ENCODE results near the gene SYNE1.

The SYNE1 gene

DNA sequence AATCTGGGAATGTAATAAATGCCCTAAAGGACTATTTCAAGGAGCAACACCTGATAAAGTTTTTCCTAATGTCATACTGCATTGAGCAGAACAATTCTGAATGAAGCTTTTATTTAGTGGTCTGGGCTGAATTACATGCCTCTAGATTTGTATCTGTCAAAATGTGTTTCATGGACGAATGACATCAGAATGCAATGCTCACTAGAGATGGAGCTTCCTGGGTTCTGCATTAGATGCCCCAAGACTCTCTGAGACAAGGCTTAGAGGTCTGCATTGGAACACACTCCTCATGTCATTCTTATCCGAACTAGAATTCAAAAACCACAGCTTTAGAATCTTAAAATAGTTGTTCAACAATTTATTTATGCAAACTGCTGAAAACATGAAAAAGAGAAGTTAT, 62.0 kb downstream of the SYNE1 start:
- no peak overlapping the region for H3K4me3 ChIP-seq (ENCODE audit: low read depth, low read length)
- TF ChIP-seq, protein P1, sequence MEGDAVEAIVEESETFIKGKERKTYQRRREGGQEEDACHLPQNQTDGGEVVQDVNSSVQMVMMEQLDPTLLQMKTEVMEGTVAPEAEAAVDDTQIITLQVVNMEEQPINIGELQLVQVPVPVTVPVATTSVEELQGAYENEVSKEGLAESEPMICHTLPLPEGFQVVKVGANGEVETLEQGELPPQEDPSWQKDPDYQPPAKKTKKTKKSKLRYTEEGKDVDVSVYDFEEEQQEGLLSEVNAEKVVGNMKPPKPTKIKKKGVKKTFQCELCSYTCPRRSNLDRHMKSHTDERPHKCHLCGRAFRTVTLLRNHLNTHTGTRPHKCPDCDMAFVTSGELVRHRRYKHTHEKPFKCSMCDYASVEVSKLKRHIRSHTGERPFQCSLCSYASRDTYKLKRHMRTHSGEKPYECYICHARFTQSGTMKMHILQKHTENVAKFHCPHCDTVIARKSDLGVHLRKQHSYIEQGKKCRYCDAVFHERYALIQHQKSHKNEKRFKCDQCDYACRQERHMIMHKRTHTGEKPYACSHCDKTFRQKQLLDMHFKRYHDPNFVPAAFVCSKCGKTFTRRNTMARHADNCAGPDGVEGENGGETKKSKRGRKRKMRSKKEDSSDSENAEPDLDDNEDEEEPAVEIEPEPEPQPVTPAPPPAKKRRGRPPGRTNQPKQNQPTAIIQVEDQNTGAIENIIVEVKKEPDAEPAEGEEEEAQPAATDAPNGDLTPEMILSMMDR (IDR thresholded peaks at IDR 0.05; ENCODE audit: low read depth, low read length, missing control alignments), result no peak
- in situ Hi-C loops (cut with HindIII; ENCODE audit: low sequenced_read_pairs), result no loop called here
- no peak for DNase-seq (ENCODE audit: low read depth)

DNA sequence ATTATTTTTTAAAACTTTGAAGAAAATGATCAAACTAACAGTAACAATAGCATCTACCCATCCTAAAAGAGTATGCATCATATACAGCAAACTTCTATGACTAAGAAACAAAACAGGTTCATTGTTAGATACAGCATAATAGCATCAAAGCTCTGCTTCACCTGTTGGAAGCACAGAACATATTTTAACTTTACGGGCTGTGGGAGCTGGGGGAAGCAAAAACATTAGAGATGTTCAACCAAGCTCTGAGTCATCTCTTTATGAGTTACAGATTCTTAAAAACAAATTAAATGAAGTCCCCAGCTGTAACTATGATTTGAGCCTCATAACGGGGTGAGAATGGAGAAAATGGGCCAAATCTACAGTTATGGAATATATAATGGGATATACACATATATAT, 63.4 kb downstream of the SYNE1 start:
- in situ Hi-C loops (cut with HindIII; ENCODE audit: low sequenced_read_pairs), result no loop called here
- DNase-seq (ENCODE audit: low read depth), result no peak
- H3K4me3 ChIP-seq (ENCODE audit: low read depth, low read length), result no peak overlapping the region
- TF ChIP-seq, protein P1 (IDR thresholded peaks at IDR 0.05; ENCODE audit: low read depth, low read length, missing control alignments), result no peak

DNA sequence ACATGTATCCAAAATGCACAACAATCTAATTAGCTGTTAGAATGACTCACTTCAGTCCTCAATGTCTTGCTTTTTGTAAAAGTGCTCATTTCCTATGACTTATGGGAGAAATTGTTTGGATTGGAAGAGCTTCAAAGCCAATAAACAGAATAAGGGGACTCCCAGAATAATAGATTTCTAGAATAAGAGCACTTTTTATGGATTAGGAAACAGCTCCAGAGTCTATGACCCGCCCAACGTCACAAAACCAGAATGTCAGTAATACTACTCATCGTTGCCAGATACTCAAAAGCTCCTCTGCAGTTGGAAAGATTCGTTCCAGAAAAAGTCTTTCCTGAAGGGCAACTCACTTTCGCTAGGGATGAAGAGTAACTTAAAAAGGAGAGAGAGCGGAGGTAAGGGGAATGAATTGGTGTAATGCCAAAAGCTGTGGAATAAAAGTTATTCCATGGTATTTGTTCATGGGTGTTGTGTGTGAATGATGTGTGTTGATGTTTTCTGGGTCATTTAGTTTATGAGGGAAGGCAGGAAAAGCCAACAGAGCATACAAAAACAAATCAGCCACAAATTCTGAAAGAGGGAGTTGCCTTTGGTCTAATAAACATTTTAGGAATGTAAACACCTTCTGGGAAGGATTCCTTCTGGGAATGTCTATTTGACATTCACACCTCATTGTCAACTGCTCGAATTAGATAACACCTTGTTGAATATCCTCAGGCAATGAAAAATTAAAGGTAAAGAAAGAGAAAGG, 64.6 kb downstream of the SYNE1 start:
- H3K4me3 ChIP-seq (ENCODE audit: low read depth, low read length), result no peak overlapping the region

DNA sequence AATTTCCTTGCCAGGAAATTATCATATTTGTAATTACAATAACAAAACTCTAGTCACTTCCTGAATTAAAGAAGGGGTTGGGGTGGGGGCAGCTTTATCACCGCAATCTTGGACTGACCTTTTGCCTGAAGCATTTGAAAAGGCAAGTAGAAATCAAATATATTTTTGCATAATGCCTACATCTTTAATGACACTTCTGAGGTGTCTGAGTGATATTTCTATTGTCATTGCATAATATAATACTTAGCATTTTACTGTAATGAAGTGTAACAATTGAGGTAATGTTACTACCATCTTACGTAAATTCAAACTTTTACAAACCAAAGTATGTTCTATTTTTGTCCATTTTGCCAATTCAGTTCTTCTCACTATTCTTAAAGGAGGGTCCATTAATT, 65.2 kb downstream of the SYNE1 start:
- TF ChIP-seq, protein P1 (IDR thresholded peaks at IDR 0.05; ENCODE audit: low read depth, low read length, missing control alignments), result no peak
- DNase-seq (ENCODE audit: low read depth), result no peak
- H3K4me3 ChIP-seq (ENCODE audit: low read depth, low read length), result no peak overlapping the region
- in situ Hi-C loops (cut with HindIII; ENCODE audit: low sequenced_read_pairs), result no loop called here

More for the DNA sequence above, 64.6 kb downstream of the SYNE1 start:
- DNase-seq (ENCODE audit: low read depth), result peak; percentile 11
- in situ Hi-C loops (cut with HindIII; ENCODE audit: low sequenced_read_pairs), result no loop called here
- TF ChIP-seq, protein P1 (IDR thresholded peaks at IDR 0.05; ENCODE audit: low read depth, low read length, missing control alignments), result no peak

DNA sequence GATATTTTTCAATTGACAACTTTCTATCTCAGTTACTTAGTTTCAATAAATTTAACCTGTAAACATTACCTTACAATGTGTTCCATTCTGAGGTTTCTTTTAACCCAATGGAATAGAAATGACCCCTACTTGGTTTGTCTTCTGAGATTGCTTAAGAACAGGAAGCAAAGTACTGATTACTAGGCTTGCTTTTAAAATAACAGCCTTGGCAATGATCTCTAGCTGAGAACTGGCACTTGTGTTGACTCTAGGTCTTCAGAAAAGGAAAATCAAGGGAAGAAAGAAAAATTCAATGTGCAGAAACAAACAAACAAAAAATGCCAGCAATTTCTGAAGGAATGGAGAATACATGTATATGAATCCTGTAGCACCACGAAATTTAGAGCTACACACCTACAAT, 66.1 kb downstream of the SYNE1 start:
- no peak overlapping the region for H3K4me3 ChIP-seq (ENCODE audit: low read depth, low read length)
- TF ChIP-seq, protein P1 (IDR thresholded peaks at IDR 0.05; ENCODE audit: low read depth, low read length, missing control alignments), result no peak
- in situ Hi-C loops (cut with HindIII; ENCODE audit: low sequenced_read_pairs), result no loop called here
- DNase-seq (ENCODE audit: low read depth), result no peak

DNA sequence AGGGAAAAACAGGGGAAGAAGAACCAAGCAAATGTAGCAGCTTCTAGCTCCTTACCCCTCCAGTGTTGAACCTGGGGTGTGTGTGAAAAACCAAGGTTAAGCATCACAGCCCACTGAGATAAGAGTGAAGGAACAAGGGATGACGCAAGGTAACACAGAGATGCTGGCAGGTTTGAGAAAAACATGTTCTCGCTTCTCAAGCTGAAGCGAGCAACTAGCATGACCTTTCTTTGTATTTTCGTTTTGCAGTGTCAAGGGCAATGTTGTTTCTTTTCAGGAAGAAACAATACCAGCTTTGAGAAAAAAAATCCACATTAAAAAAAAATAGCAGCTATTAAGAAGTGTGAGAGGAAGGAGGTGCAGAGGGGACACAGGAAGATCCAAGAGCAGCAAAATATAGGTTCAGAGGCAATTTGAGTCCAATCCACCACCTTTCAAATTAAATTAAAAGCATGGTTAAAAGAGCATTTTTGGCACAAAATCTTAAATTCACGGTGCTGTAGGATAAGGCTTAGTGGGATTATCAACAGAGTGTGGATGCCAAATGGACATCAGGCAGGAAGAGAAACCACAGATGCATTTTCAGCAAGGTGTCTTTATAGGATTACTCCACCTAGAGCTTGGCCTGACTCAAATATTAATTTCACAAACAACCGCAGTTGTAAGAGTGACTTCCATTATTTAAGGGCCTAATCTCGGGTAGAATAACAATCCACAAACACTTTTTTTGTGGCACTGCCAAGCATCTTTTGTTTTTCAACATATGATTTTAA, 70.9 kb downstream of the SYNE1 start:
- no peak overlapping the region for H3K4me3 ChIP-seq (ENCODE audit: low read depth, low read length)
- no peak for DNase-seq (ENCODE audit: low read depth)
- TF ChIP-seq, protein P1 (IDR thresholded peaks at IDR 0.05; ENCODE audit: low read depth, low read length, missing control alignments), result no peak
- in situ Hi-C loops (cut with HindIII; ENCODE audit: low sequenced_read_pairs), result no loop called here
